Keratinocyte (primary cell): Measurements from ENCODE around the gene DCTD.

Experiments
- CTCF ChIP-seq, 3 experiments: IDR thresholded peaks in 1 of 3; conservative IDR thresholded peaks in 1 of 3; optimal IDR thresholded peaks in 1 of 3; 2 replicates in 2 of 3; 3 replicates in 1 of 3; pipeline versions ENCODE3 to v1.5.1; 2011; ENCODE audit warnings: low read length in 3 of 3, mild to moderate bottlenecking in 3 of 3, moderate library complexity in 2 of 3, control low read depth in 1 of 3, inconsistent platforms in 1 of 3; ENCODE audit not compliant: insufficient read depth in 2 of 3; ENCODE audit errors: extremely low read depth in 1 of 3
- EZH2 ChIP-seq: IDR thresholded peaks from one replicate; pipeline ENCODE4 v1.6.1; 2012; ENCODE audit warnings: inconsistent platforms, mild to moderate bottlenecking, low read length, moderate library complexity

GRCh38 chr4:182845618-182846017 lies 71.6 kb downstream of the DCTD start:
- TF ChIP-seq CTCF (optimal IDR thresholded peaks at IDR 0.05 in 1 of 3, IDR thresholded peaks at IDR 0.05 in 1 of 3, conservative IDR thresholded peaks at IDR 0.05 in 1 of 3; ENCODE audit: extremely low read depth in 1 of 3, insufficient read depth in 2 of 3, low read length in 3 of 3), result no peak
- no peak for TF ChIP-seq EZH2
